GM23338 (cell line): ENCODE measurements around the gene SLC66A2. TPM values are rescaled to one million over a fixed set of nuclear protein-coding genes. Genes with fewer than 3 reads are reported as not detected.

Source experiments
- ATAC-seq: fragments of 200-7000 bp; cut with Tn5 transposase; 3 replicates; pipeline ENCODE4 v1.9.1; 2020
- DNase-seq: peaks from one replicate; pipeline ENCODE4 v3.0.0-alpha.2; 2015; ENCODE audit warnings: low spot score
- H2AFZ ChIP-seq: fragments of 200-600 bp; sonication (generic); 2 replicates; pipeline ENCODE4 v1.8.0; 2016; ENCODE audit warnings: antibody characterized with exemption, mild to moderate bottlenecking, moderate library complexity
- H3F3A ChIP-seq: fragments of 200-600 bp; sonication (generic); replicated peaks from 2 replicates; pipeline ENCODE4 v1.8.0; 2017; ENCODE audit warnings: antibody characterized with exemption, mixed run types, low read depth
- H3K27ac ChIP-seq: fragments of 200-600 bp; sonication (generic); 2 replicates; pipeline ENCODE4 v1.6.1; 2016; ENCODE audit warnings: low read depth
- H3K27me3 ChIP-seq: fragments of 200-600 bp; sonication (generic); 2 replicates; pipeline ENCODE4 v1.8.0; 2016; ENCODE audit warnings: mild to moderate bottlenecking, mixed run types, moderate library complexity; ENCODE audit not compliant: insufficient read depth
- H3K36me3 ChIP-seq: fragments of 200-600 bp; sonication (generic); 2 replicates; pipeline ENCODE4 v1.8.0; 2016; ENCODE audit warnings: mild to moderate bottlenecking; ENCODE audit not compliant: insufficient read depth
- H3K4me1 ChIP-seq: fragments of 200-600 bp; sonication (generic); 2 replicates; pipeline ENCODE4 v1.8.0; 2016; ENCODE audit warnings: mild to moderate bottlenecking, moderate library complexity; ENCODE audit not compliant: insufficient read depth
- H3K4me2 ChIP-seq: fragments of 200-600 bp; sonication (generic); 2 replicates; pipeline ENCODE4 v1.7.1; 2017; ENCODE audit warnings: mixed run types
- H3K4me3 ChIP-seq: fragments of 200-600 bp; sonication (generic); 2 replicates; pipeline ENCODE4 v1.6.1; 2016; ENCODE audit warnings: mixed run types
- H3K79me2 ChIP-seq: fragments of 200-600 bp; sonication (generic); replicated peaks from 2 replicates; pipeline ENCODE4 v1.8.0; 2017; ENCODE audit warnings: mild to moderate bottlenecking; ENCODE audit not compliant: insufficient read depth
- H3K9me2 ChIP-seq: fragments of 200-600 bp; sonication (generic); 2 replicates; pipeline ENCODE4 v1.8.0; 2017; ENCODE audit not compliant: insufficient read depth
- H4K20me1 ChIP-seq: fragments of 200-600 bp; sonication (generic); replicated peaks from 2 replicates; pipeline ENCODE4 v1.8.0; 2017; ENCODE audit warnings: mild to moderate bottlenecking; ENCODE audit not compliant: insufficient read depth
- H3K27ac Mint-ChIP-seq: 2 replicates; pipeline ENCODE4 v1.8.0; 2020; ENCODE audit warnings: inconsistent platforms, mild to moderate bottlenecking, moderate library complexity, mixed read lengths
- H3K27me3 Mint-ChIP-seq: 3 replicates; pipeline ENCODE4 v1.8.0; 2022; ENCODE audit warnings: low read depth, mild to moderate bottlenecking, moderate library complexity, mixed read lengths, inconsistent platforms; ENCODE audit not compliant: insufficient read depth, poor library complexity
- H3K36me3 Mint-ChIP-seq: 3 replicates; pipeline ENCODE4 v1.8.0; 2021; ENCODE audit warnings: low read depth, mild to moderate bottlenecking, inconsistent platforms, moderate library complexity, mixed read lengths
- H3K4me1 Mint-ChIP-seq: 3 replicates; pipeline ENCODE4 v1.8.0; 2020; ENCODE audit warnings: mild to moderate bottlenecking, inconsistent platforms, mixed read lengths
- H3K4me3 Mint-ChIP-seq: 3 replicates; pipeline ENCODE4 v1.8.0; 2021; ENCODE audit warnings: moderate library complexity, mild to moderate bottlenecking, inconsistent platforms, mixed read lengths
- H3K9me3 Mint-ChIP-seq: 3 replicates; pipeline ENCODE4 v1.8.0; 2020; ENCODE audit warnings: moderate library complexity, mild to moderate bottlenecking, inconsistent platforms, mixed read lengths
- CREB1 ChIP-seq: fragments of 250-450 bp; sonication (Bioruptor Pico); IDR thresholded peaks from 2 replicates; pipeline ENCODE4 v1.5.0; 2020; ENCODE audit warnings: low read depth, mild to moderate bottlenecking, moderate library complexity
- EZH2 ChIP-seq: fragments of 200-600 bp; sonication (generic); IDR thresholded peaks from one replicate; pipeline ENCODE4 v1.8.0; 2017; ENCODE audit warnings: antibody characterized with exemption, mild to moderate bottlenecking, low read depth; ENCODE audit not compliant: unreplicated experiment
- EZH2phosphoT487 ChIP-seq: fragments of 200-600 bp; sonication (generic); IDR thresholded peaks from one replicate; pipeline ENCODE4 v1.8.1; 2018; ENCODE audit warnings: antibody characterized with exemption; ENCODE audit not compliant: unreplicated experiment
- JUNB ChIP-seq: IDR thresholded peaks from one replicate; pipeline ENCODE4 v1.6.1; 2016; ENCODE audit warnings: antibody characterized with exemption; ENCODE audit not compliant: unreplicated experiment
- NANOG ChIP-seq: IDR thresholded peaks from 2 replicates; pipeline ENCODE4 v1.6.1; 2016; ENCODE audit warnings: antibody characterized with exemption, borderline replicate concordance
- POLR2AphosphoS5 ChIP-seq: IDR thresholded peaks from 2 replicates; pipeline ENCODE4 v1.6.1; 2016; ENCODE audit warnings: antibody characterized with exemption, low read depth
- STAT1 ChIP-seq: IDR thresholded peaks from one replicate; pipeline ENCODE4 v1.6.1; 2016; ENCODE audit warnings: antibody characterized with exemption; ENCODE audit not compliant: unreplicated experiment
- ZNF114 ChIP-seq: fragments of 250-450 bp; sonication (Bioruptor Pico); IDR thresholded peaks from 2 replicates; pipeline ENCODE4 v1.5.0; 2020; ENCODE audit warnings: mild to moderate bottlenecking, moderate library complexity
- ZNF331 ChIP-seq: fragments of 250-450 bp; sonication (Bioruptor Pico); IDR thresholded peaks from 2 replicates; pipeline ENCODE4 v1.5.0; 2020; ENCODE audit warnings: low read depth, mild to moderate bottlenecking, moderate library complexity
- polyA plus RNA-seq: library from polyadenylated mRNA; unstranded; fragments of >200 nt; fragmentation: Nextera tagmentation; extraction: Ambion mirVana; gene quantifications from 2 replicates; pipeline ENCODE4 v1.2.1, GENCODE V29; 2016
- total RNA-seq: library from RNA; depleted of rRNA; stranded (reverse); fragments of >200 nt; shearing (Covaris generic); gene quantifications from 2 replicates; pipeline ENCODE4 v1.2.3, GENCODE V29; 2014
- TF ChIP-seq, protein P1 (sequence below): fragments of 250-450 bp; sonication (Bioruptor Pico); IDR thresholded peaks from 2 replicates; pipeline ENCODE4 v1.5.0; 2020; ENCODE audit warnings: mild to moderate bottlenecking, moderate library complexity
- TF ChIP-seq, protein P2 (sequence below): IDR thresholded peaks from one replicate; pipeline ENCODE4 v1.6.1; 2018; ENCODE audit warnings: antibody characterized with exemption; ENCODE audit not compliant: unreplicated experiment
- TF ChIP-seq, protein P3 (sequence below): IDR thresholded peaks from 2 replicates; pipeline ENCODE4 v1.6.1; 2016; ENCODE audit warnings: antibody characterized with exemption
- TF ChIP-seq, protein P4 (sequence below), 2 experiments: fragments of 200-600 bp in 1 of 2; sonication (generic) in 1 of 2; conservative IDR thresholded peaks; 2 replicates each; pipeline versions ENCODE4 v1.5.1 to v1.6.1; 2016 to 2017; ENCODE audit warnings: antibody characterized with exemption in 2 of 2, low read depth in 2 of 2, mild to moderate bottlenecking in 2 of 2, moderate library complexity in 1 of 2

SLC66A2 gene
- total and polyA plus RNA-seq, 2 experiments from 2014 or later: 4.0 to 18.1 TPM

DNA sequence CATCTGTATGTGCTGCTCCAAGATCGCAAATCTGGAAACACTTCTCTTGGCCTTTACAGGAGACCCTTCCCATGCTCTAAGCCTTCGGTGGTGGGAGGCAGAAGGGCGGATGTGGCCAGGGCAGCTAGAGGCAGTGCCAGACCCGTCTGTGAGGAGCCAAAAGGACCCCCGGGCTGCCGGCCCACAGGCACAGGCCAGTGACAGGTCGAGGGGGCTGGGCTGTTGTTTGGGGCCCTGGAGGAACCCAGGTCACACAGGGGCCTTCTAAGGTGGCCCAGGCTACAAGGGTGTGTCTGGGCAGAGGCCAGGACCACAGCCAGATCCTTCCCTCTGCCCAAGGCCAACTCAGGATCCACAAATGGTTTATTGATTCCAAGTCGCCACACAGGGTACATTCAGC, 49.4 kb downstream of the SLC66A2 start:
- no peaks in the 10 kb centered on the region for H3K79me2 ChIP-seq
- Mint-ChIP-seq H3K27me3 (peaks cover 17% of the 10 kb centered on the region), H3K4me3 (no peak overlapping the region), H3K9me3 (peaks cover 44% of the 10 kb centered on the region), H3K4me1 (no peaks in the 10 kb centered on the region), H3K36me3 (peaks cover 37% of the 10 kb centered on the region), H3K27ac (no peak overlapping the region)
- no peak overlapping the region for H3K4me2 ChIP-seq
- H3K36me3 ChIP-seq: no peaks in the 10 kb centered on the region
- ATAC-seq: no peak
- no peaks in the 10 kb centered on the region for H3K27me3 ChIP-seq
- H2AFZ ChIP-seq: no peak overlapping the region
- H3F3A ChIP-seq: no peaks in the 10 kb centered on the region
- DNase-seq: no peak
- no peaks in the 10 kb centered on the region for H4K20me1 ChIP-seq
- no peak overlapping the region for H3K4me3 ChIP-seq
- TF ChIP-seq ZNF331 (no peak), CREB1 (CRISPR knock-in tag) (no peak), EZH2phosphoT487 (no peak), ZNF114 (CRISPR knock-in tag) (no peak), STAT1 (no peak), NANOG (no peak), EZH2 (no peak), JUNB (no peak), POLR2AphosphoS5 (no peak)
- TF ChIP-seq, protein P1, sequence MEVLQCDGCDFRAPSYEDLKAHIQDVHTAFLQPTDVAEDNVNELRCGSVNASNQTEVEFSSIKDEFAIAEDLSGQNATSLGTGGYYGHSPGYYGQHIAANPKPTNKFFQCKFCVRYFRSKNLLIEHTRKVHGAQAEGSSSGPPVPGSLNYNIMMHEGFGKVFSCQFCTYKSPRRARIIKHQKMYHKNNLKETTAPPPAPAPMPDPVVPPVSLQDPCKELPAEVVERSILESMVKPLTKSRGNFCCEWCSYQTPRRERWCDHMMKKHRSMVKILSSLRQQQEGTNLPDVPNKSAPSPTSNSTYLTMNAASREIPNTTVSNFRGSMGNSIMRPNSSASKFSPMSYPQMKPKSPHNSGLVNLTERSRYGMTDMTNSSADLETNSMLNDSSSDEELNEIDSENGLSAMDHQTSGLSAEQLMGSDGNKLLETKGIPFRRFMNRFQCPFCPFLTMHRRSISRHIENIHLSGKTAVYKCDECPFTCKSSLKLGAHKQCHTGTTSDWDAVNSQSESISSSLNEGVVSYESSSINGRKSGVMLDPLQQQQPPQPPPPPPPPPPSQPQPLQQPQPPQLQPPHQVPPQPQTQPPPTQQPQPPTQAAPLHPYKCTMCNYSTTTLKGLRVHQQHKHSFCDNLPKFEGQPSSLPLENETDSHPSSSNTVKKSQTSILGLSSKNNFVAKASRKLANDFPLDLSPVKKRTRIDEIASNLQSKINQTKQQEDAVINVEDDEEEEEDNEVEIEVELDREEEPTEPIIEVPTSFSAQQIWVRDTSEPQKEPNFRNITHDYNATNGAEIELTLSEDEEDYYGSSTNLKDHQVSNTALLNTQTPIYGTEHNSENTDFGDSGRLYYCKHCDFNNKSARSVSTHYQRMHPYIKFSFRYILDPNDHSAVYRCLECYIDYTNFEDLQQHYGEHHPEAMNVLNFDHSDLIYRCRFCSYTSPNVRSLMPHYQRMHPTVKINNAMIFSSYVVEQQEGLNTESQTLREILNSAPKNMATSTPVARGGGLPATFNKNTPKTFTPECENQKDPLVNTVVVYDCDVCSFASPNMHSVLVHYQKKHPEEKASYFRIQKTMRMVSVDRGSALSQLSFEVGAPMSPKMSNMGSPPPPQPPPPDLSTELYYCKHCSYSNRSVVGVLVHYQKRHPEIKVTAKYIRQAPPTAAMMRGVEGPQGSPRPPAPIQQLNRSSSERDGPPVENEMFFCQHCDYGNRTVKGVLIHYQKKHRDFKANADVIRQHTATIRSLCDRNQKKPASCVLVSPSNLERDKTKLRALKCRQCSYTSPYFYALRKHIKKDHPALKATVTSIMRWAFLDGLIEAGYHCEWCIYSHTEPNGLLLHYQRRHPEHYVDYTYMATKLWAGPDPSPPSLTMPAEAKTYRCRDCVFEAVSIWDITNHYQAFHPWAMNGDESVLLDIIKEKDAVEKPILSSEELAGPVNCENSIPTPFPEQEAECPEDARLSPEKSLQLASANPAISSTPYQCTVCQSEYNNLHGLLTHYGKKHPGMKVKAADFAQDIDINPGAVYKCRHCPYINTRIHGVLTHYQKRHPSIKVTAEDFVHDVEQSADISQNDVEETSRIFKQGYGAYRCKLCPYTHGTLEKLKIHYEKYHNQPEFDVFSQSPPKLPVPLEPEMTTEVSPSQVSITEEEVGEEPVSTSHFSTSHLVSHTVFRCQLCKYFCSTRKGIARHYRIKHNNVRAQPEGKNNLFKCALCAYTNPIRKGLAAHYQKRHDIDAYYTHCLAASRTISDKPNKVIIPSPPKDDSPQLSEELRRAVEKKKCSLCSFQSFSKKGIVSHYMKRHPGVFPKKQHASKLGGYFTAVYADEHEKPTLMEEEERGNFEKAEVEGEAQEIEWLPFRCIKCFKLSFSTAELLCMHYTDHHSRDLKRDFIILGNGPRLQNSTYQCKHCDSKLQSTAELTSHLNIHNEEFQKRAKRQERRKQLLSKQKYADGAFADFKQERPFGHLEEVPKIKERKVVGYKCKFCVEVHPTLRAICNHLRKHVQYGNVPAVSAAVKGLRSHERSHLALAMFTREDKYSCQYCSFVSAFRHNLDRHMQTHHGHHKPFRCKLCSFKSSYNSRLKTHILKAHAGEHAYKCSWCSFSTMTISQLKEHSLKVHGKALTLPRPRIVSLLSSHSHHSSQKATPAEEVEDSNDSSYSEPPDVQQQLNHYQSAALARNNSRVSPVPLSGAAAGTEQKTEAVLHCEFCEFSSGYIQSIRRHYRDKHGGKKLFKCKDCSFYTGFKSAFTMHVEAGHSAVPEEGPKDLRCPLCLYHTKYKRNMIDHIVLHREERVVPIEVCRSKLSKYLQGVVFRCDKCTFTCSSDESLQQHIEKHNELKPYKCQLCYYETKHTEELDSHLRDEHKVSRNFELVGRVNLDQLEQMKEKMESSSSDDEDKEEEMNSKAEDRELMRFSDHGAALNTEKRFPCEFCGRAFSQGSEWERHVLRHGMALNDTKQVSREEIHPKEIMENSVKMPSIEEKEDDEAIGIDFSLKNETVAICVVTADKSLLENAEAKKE (CRISPR knock-in tag): no peak
- TF ChIP-seq, protein P2, sequence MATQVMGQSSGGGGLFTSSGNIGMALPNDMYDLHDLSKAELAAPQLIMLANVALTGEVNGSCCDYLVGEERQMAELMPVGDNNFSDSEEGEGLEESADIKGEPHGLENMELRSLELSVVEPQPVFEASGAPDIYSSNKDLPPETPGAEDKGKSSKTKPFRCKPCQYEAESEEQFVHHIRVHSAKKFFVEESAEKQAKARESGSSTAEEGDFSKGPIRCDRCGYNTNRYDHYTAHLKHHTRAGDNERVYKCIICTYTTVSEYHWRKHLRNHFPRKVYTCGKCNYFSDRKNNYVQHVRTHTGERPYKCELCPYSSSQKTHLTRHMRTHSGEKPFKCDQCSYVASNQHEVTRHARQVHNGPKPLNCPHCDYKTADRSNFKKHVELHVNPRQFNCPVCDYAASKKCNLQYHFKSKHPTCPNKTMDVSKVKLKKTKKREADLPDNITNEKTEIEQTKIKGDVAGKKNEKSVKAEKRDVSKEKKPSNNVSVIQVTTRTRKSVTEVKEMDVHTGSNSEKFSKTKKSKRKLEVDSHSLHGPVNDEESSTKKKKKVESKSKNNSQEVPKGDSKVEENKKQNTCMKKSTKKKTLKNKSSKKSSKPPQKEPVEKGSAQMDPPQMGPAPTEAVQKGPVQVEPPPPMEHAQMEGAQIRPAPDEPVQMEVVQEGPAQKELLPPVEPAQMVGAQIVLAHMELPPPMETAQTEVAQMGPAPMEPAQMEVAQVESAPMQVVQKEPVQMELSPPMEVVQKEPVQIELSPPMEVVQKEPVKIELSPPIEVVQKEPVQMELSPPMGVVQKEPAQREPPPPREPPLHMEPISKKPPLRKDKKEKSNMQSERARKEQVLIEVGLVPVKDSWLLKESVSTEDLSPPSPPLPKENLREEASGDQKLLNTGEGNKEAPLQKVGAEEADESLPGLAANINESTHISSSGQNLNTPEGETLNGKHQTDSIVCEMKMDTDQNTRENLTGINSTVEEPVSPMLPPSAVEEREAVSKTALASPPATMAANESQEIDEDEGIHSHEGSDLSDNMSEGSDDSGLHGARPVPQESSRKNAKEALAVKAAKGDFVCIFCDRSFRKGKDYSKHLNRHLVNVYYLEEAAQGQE: no peak
- TF ChIP-seq, protein P3, sequence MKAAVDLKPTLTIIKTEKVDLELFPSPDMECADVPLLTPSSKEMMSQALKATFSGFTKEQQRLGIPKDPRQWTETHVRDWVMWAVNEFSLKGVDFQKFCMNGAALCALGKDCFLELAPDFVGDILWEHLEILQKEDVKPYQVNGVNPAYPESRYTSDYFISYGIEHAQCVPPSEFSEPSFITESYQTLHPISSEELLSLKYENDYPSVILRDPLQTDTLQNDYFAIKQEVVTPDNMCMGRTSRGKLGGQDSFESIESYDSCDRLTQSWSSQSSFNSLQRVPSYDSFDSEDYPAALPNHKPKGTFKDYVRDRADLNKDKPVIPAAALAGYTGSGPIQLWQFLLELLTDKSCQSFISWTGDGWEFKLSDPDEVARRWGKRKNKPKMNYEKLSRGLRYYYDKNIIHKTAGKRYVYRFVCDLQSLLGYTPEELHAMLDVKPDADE: no peak
- TF ChIP-seq, protein P4, sequence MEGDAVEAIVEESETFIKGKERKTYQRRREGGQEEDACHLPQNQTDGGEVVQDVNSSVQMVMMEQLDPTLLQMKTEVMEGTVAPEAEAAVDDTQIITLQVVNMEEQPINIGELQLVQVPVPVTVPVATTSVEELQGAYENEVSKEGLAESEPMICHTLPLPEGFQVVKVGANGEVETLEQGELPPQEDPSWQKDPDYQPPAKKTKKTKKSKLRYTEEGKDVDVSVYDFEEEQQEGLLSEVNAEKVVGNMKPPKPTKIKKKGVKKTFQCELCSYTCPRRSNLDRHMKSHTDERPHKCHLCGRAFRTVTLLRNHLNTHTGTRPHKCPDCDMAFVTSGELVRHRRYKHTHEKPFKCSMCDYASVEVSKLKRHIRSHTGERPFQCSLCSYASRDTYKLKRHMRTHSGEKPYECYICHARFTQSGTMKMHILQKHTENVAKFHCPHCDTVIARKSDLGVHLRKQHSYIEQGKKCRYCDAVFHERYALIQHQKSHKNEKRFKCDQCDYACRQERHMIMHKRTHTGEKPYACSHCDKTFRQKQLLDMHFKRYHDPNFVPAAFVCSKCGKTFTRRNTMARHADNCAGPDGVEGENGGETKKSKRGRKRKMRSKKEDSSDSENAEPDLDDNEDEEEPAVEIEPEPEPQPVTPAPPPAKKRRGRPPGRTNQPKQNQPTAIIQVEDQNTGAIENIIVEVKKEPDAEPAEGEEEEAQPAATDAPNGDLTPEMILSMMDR (conservative IDR thresholded peaks at IDR 0.05; ENCODE audit: low read depth in 2 of 2): no peak
- no peaks in the 10 kb centered on the region for H3K4me1 ChIP-seq
- H3K9me2 ChIP-seq: no peaks in the 10 kb centered on the region
- H3K27ac ChIP-seq: no peak overlapping the region
